Gastroesophageal sphincter (tissue), 3 donors: ENCODE results near the gene PHF8.

Source experiments
- EP300 ChIP-seq: sonication (generic); formaldehyde crosslinking; IDR thresholded peaks from one replicate; pipeline ENCODE4 v1.6.1; 2017; ENCODE audit warnings: antibody characterized with exemption, mild to moderate bottlenecking
- TF ChIP-seq, protein P1 (sequence below), 4 experiments: fragments of 200-600 bp in 2 of 4; fragments of 450-650 bp in 2 of 4; sonication (generic) in 1 of 4; IDR thresholded peaks; one replicate each; pipeline ENCODE4 v1.5.1; 2017 to 2019; ENCODE audit warnings: antibody characterized with exemption in 4 of 4, mild to moderate bottlenecking in 2 of 4, moderate library complexity in 2 of 4

DNA sequence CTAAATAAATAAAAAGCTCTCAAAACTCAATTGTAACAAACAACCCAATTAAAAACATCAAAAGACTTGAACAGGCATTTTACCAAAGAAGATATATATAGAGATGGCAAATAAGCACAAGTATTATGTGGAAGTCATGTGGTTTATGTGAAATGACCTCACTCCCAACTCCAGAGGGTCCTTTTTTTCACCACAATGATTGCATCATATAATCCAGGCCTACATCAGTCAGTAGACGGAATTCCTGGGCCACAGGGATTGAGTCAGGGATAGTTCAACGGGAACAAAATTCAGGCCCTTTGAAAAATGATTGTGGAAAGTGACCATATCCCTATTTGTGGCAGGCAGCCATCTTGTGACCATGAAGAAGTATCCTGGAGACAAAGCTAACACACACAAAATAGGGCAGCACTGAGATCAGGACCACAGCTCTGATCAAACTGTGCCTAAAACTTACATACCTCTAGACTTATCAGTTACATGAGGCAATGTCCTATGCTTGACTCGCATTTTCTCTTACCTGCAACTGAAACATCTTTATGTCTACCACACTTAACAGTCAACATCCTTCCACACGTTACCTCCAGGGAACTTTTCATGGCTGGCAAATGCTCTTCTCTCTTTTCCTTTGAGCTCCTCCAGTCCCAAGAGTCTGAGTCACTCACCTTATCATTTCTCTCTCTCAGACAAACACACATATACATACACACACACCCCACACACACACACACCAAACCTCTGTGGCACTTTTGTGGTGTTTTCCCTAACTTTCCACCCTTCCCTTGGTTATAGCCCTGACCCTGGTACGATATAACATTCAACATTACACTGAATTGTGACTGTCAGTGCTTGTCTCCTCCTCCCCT lies 113.5 kb downstream of the PHF8 start:
- TF ChIP-seq, protein P1, sequence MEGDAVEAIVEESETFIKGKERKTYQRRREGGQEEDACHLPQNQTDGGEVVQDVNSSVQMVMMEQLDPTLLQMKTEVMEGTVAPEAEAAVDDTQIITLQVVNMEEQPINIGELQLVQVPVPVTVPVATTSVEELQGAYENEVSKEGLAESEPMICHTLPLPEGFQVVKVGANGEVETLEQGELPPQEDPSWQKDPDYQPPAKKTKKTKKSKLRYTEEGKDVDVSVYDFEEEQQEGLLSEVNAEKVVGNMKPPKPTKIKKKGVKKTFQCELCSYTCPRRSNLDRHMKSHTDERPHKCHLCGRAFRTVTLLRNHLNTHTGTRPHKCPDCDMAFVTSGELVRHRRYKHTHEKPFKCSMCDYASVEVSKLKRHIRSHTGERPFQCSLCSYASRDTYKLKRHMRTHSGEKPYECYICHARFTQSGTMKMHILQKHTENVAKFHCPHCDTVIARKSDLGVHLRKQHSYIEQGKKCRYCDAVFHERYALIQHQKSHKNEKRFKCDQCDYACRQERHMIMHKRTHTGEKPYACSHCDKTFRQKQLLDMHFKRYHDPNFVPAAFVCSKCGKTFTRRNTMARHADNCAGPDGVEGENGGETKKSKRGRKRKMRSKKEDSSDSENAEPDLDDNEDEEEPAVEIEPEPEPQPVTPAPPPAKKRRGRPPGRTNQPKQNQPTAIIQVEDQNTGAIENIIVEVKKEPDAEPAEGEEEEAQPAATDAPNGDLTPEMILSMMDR (IDR thresholded peaks at IDR 0.05) = no peak
- no peak for TF ChIP-seq EP300
